K562 (cell line): ENCODE measurements around the gene SNRPD2. TPM values are rescaled to one million over a fixed set of nuclear protein-coding genes. Genes with fewer than 3 reads are reported as not detected.

Source experiments
- CHAMP1 ChIP-seq: fragments of 450-650 bp; IDR thresholded peaks from 2 replicates; pipeline ENCODE4 v1.6.1; 2016; ENCODE audit warnings: mild to moderate bottlenecking
- HOMEZ ChIP-seq: fragments of 250-450 bp; sonication (Bioruptor Pico); IDR thresholded peaks from 2 replicates; pipeline ENCODE4 v1.4.0; 2020; ENCODE audit warnings: mild to moderate bottlenecking, moderate library complexity
- KDM1A ChIP-seq, 2 experiments: fragments of 450-650 bp; IDR thresholded peaks; 2 replicates each; pipeline ENCODE4 v1.6.1; 2016; ENCODE audit warnings: mild to moderate bottlenecking in 2 of 2
- NKRF ChIP-seq: fragments of 450-650 bp; IDR thresholded peaks from 2 replicates; pipeline ENCODE4 v1.6.1; 2016; ENCODE audit warnings: borderline replicate concordance
- POU5F1 ChIP-seq: fragments of 150-350 bp; IDR thresholded peaks from 2 replicates; pipeline ENCODE4 v1.6.1; 2014; ENCODE audit warnings: borderline replicate concordance, low read length, low read depth, mild to moderate bottlenecking; ENCODE audit not compliant: partially characterized antibody
- PTRF ChIP-seq: fragments of 450-650 bp; IDR thresholded peaks from 2 replicates; pipeline ENCODE4 v1.6.1; 2016; ENCODE audit warnings: mild to moderate bottlenecking, missing genetic modification characterization, missing compliant biosample characterization
- RBM25 ChIP-seq: fragments of 200-400 bp; formaldehyde crosslinking; IDR thresholded peaks from 2 replicates; pipeline ENCODE4 v1.6.1; 2018; ENCODE audit warnings: low read length, low read depth, moderate library complexity; ENCODE audit not compliant: severe bottlenecking
- TCF3 ChIP-seq: sonication (generic); formaldehyde crosslinking; IDR thresholded peaks from 2 replicates; pipeline ENCODE4 v1.4.0; 2020; ENCODE audit warnings: mild to moderate bottlenecking, missing genetic modification reagents
- ZBTB17 ChIP-seq: fragments of 450-650 bp; formaldehyde crosslinking; IDR thresholded peaks from 2 replicates; pipeline ENCODE4 v1.4.0; 2020; ENCODE audit warnings: mild to moderate bottlenecking
- ZNF121 ChIP-seq: sonication (generic); formaldehyde crosslinking; conservative IDR thresholded peaks from 2 replicates; pipeline ENCODE4 v1.8.0; 2022; ENCODE audit warnings: missing genetic modification reagents
- ZNF280A ChIP-seq: fragments of 450-650 bp; IDR thresholded peaks from 2 replicates; pipeline ENCODE4 v1.6.1; 2018; ENCODE audit warnings: mild to moderate bottlenecking, low read depth; ENCODE audit not compliant: partially characterized antibody
- ZNF354B ChIP-seq: fragments of 250-450 bp; sonication (Bioruptor Pico); IDR thresholded peaks from 2 replicates; pipeline ENCODE4 v1.4.0; 2020
- ZNF766 ChIP-seq: fragments of 200-800 bp; sonication (Bioruptor generic); conservative IDR thresholded peaks from 2 replicates; pipeline ENCODE4 v1.6.1; 2016; ENCODE audit warnings: missing genetic modification characterization, missing compliant biosample characterization
- ZSCAN32 ChIP-seq: fragments of 450-650 bp; formaldehyde crosslinking; IDR thresholded peaks from 2 replicates; pipeline ENCODE4 v1.4.0; 2020; ENCODE audit warnings: mild to moderate bottlenecking, moderate library complexity
- polyA plus RNA-seq, 8 experiments: library from polyadenylated mRNA; depleted of rRNA in 4 of 8; stranded (reverse) in 5 of 8; unstranded in 3 of 8; fragments of >200 nt; fragmentation: Nextera tagmentation in 2 of 8; fragmentation: Illumina TruSeq in 1 of 8; extraction: Ambion mirVana in 2 of 8; extraction: Trizol in 1 of 8; gene quantifications; 2 replicates each; pipeline versions ENCODE4 v1.2.1 to v1.2.3, GENCODE V29; 2011 to 2014; ENCODE audit warnings: inconsistent platforms in 1 of 8, missing spikeins in 1 of 8
- total RNA-seq, 7 experiments: library from RNA; depleted of rRNA in 6 of 7; stranded (reverse); fragments of >200 nt in 6 of 7; fragmentation: Illumina TruSeq in 2 of 7; extraction: Trizol in 2 of 7; gene quantifications; 2 replicates each; pipeline versions ENCODE4 v1.2.1 to v1.2.3, GENCODE V29; 2011 to 2021; ENCODE audit warnings: low replicate concordance in 1 of 7

The SNRPD2 gene
- total and polyA plus RNA-seq, 9 of the 15 experiments (the other 6 are each of a cell fraction or from before 2014, with no cell fraction given) = 728 to 4,411 (median 1,029) TPM

GRCh38 chr19:45643024-45643926, 48.5 kb downstream of the SNRPD2 start (continued):
- TF ChIP-seq RBM25 (no peak), ZNF766 (CRISPR knock-in tag) (no peak), ZNF280A (no peak), ZNF354B (CRISPR knock-in tag) (no peak), CHAMP1 (no peak), KDM1A (IDR thresholded peaks at IDR 0.05) (no peak), ZBTB17 (CRISPR knock-in tag) (no peak), TCF3 (CRISPR knock-in tag) (no peak), ZSCAN32 (CRISPR knock-in tag) (no peak), POU5F1 (no peak), NKRF (no peak), HOMEZ (CRISPR knock-in tag) (no peak), ZNF121 (CRISPR knock-in tag) (no peak), PTRF (no peak)
